Measurements from ENCODE around the gene SSH2.
"Not testable (repeated sequence)": the region's sequence is repeated elsewhere in the genome, so short reads cannot be mapped to it uniquely, and the experiment has no call there.

DNA sequence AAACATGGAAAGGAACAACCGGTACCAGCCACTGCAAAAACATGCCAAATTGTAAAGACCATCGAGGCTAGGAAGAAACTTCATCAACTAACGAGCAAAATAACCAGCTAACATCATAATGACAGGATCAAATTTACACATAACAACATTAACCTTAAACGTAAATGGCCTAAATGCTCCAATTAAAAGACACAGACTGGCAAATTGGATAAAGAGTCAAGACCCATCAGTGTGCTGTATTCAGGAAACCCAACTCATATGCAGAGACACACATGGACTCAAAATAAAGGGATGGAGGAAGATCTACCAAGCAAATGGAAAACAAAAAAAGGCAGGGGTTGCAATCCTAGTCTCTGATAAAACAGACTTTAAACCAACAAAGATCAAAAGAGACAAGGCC is 32.9 kb downstream of the SSH2 start:
- not testable (repeated sequence) for TF ChIP-seq CTCF (conservative IDR thresholded peaks at IDR 0.05; ENCODE audit: low read length); EZH2phosphoT487 (IDR thresholded peaks at IDR 0.05; ENCODE audit: borderline replicate concordance, low read depth, low read length)

Data from OCI-LY7 (cell line).